GM13977 (cell line): ENCODE measurements around the gene CCND1.

Source experiments
- DNase-seq: peaks from one replicate; pipeline ENCODE4 v3.0.0; 2012; ENCODE audit warnings: low spot score
- in situ Hi-C: fragments of 300-500 bp; cut with MboI; formaldehyde crosslinking; loops from one replicate; pipeline ENCODE4 v1.12.0; 2022; ENCODE audit warnings: low sequenced_read_pairs, low pct_unique_long_range_greater_than_20kb, mixed read lengths, inconsistent platforms; ENCODE audit not compliant: unreplicated experiment
- TF ChIP-seq, protein P1 (sequence below): IDR thresholded peaks from 2 replicates; pipeline ENCODE4 v1.5.1; 2012; ENCODE audit warnings: mild to moderate bottlenecking, control low read depth; ENCODE audit not compliant: insufficient read depth; ENCODE audit errors: extremely low read depth, missing control alignments

The CCND1 gene

DNA sequence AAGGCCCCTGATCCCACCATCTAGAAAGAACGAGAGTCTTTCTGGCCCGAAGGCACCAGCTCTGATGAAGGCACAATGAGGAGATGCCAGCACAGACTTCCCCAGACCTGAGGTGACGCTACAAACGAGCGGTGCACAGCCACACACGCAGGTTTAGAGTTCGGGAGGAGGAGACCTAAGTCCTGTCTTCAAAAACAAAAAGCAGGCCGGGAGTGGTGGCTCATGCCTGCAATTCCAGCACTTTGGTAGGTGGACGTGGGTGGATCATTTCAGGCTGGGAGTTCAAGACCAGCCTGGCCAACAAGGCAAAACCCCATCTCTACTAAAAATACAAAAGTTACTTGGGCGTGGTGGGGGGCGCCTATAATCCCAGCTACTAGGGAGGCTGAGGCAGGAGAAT lies 24.7 kb downstream of the CCND1 start:
- DNase-seq, result no peak
- in situ Hi-C loops, result loop anchor here (25.0 kb wide), 1 partner anchor 753 kb away; the partner anchor contains the start of genes IGHMBP2 and MRPL21
- TF ChIP-seq, protein P1, sequence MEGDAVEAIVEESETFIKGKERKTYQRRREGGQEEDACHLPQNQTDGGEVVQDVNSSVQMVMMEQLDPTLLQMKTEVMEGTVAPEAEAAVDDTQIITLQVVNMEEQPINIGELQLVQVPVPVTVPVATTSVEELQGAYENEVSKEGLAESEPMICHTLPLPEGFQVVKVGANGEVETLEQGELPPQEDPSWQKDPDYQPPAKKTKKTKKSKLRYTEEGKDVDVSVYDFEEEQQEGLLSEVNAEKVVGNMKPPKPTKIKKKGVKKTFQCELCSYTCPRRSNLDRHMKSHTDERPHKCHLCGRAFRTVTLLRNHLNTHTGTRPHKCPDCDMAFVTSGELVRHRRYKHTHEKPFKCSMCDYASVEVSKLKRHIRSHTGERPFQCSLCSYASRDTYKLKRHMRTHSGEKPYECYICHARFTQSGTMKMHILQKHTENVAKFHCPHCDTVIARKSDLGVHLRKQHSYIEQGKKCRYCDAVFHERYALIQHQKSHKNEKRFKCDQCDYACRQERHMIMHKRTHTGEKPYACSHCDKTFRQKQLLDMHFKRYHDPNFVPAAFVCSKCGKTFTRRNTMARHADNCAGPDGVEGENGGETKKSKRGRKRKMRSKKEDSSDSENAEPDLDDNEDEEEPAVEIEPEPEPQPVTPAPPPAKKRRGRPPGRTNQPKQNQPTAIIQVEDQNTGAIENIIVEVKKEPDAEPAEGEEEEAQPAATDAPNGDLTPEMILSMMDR, result no peak

DNA sequence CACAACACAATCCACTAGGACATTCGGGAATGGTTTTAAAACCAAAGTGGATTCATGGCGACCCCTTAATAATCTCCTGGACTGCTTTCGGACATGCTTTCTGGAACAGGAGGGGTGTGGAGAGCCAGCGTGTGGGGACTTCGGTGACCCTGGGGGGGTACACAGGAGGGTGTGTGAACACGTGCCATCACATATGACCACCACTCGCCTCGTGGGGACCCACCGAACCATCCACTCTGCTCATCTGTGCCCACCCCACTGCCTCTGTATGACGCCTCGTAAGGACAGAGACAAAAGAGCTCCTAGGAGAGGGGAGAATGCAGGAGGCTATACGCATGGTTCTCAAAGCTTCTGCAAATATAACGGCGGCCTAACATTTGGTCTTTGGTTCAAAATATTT lies 25.3 kb downstream of the CCND1 start:
- TF ChIP-seq, protein P1, result no peak

DNA sequence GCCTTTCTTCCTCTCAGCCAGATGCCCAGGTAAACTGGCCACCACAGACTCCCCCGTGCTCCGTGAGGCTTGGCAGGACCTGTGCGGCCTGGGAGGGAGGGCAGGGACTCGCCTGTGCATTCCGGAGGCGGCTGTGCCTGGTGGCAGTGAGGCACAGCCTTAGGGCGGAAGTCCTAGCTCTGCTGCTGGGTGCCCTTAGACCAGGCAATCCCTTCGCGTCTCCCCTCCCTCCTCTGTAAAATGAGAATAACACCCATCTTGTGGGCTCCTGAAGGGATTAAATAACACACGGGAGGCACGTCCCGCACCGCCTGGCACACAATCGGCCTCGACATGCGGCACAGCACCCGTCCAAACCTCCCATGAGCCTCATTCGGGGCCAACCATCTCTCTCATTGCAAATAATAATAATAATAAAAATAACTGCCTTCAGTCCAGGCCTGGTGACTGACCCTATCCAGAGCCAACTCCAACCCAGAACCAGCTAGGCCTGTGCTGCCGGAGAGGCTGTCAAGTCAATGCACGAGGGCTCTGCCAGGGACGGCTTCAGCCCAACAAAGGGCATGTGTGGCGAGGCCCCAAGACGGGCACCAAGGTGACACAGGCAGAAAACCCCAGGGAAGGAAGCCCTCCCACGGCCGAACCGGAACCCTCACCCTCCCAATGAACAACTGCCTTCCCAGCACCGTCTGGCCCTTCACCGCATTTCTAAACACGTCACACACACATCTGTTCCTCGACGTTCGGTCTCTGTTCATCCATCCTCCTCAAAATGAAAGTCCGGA lies 26.0 kb downstream of the CCND1 start:
- in situ Hi-C loops, result loop anchor here (25.0 kb wide), 1 partner anchor 755 kb away; the partner anchor contains the start of genes IGHMBP2 and MRPL21
- DNase-seq, result no peak
- TF ChIP-seq, protein P1, result no peak

More for the DNA sequence above, 25.3 kb downstream of the CCND1 start:
- in situ Hi-C loops, result loop anchor here (25.0 kb wide), 1 partner anchor 754 kb away; the partner anchor contains the start of genes IGHMBP2 and MRPL21
- no peak for DNase-seq

DNA sequence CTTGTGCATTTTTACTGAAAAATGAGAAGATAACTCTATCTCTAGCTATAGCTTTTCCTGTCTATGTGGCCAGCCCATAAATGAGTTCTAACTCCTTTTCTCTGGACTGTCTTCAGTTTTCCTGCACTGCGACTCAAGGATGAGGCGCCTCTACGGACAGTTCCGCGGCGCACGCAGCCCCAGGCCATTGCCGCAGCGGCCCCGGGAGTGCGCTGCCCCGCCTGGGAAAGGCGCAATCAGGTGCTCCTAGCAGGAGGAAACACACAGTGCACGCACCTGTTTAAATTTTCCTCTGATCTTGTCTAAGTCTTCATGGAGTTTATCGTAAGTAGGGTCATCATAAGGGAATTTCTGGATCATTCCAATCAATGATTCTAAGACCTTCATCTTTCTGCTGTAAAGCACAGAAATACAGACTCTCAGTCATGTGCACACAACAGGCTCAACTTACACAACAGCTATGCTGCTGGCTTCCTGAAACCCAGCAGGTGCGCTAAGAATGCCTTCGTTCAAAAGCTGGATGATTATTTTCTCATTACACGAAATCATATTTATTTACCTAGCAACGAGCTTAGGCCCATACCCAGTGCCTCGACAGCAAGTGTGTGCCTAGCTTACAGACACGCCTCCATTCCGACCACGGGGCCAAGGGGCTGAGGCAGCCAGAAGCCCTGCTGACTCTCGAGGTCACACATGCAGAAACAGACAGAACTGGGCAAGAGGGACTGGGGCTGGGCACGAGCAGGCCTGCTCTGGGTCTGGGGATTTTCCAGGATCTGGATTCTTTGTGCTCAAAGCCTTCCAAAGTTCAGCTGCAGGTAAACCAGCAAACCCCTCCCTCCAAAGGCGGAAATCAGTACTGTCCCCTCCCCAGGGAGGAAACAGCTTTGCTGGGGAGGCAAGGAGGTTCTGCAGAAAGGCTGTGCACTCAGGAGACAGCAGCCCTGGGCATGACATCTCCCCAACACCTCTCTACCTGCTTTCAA lies 27.0 kb downstream of the CCND1 start:
- TF ChIP-seq, protein P1, result no peak
- DNase-seq, result no peak
- in situ Hi-C loops, result loop anchor here (25.0 kb wide), 1 partner anchor 756 kb away; the partner anchor contains the start of genes IGHMBP2 and MRPL21

DNA sequence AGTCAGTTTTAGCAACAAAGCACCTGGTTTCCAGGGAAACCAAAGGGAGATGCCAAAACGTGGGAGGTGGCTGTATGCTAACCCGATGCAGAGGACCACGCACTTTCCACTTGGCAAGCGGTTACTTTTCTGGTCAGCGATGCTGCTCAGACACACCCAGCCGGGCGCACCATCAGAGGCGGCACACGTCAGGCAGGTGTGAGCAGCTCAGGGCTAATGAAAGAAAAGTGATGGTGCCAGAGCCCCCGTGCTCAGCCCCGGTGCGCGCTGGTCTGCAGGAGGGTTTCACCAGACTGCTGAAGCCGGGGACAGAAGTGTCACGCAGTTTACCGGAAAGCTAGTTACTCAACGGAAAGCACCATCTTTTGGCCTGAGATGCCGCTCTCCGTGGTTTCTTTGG lies 28.5 kb downstream of the CCND1 start:
- TF ChIP-seq, protein P1, result no peak
- in situ Hi-C loops, result loop anchor here (25.0 kb wide), 1 partner anchor 757 kb away; the partner anchor contains the start of genes IGHMBP2 and MRPL21
- no peak for DNase-seq
